ENCODE data around the gene MYOZ1.
"Not testable (repeated sequence)": the region's sequence is repeated elsewhere in the genome, so short reads cannot be mapped to it uniquely, and the experiment has no call there.

Gene MYOZ1

DNA sequence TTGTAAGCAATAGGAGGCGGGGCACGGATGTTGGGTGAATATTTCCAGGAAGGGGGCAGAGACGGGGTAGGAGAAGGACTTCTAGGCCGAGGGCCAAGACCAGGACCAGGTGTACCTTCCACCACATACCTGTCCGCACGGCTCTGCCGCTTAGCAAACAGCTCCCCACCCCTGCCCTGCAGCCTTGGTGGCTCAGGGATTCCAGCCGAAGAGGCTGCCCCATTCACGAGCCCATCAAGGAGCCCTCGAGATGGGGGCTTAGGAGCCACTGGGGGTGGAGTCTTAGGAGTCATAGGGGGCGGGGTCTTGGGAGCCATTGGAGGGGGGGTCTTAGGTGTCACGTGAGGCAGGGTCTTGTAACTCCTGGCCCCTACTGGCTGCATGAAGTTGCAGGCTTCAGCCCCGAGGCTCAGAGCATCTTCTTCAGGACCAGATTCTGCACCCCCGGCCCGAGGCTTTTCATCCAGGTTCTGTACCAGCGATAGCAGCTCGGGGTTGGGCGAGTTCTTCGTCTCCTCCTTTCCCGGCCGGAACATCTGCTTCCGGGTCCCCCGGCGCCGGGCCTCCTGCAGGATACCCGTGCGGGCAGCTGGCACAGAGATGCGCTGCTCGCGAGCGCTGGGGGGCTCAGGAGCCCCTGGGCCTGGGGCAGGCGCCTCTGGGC, 6.1 kb upstream of the MYOZ1 start:
- DNase-seq, result peak; percentile 36

DNA sequence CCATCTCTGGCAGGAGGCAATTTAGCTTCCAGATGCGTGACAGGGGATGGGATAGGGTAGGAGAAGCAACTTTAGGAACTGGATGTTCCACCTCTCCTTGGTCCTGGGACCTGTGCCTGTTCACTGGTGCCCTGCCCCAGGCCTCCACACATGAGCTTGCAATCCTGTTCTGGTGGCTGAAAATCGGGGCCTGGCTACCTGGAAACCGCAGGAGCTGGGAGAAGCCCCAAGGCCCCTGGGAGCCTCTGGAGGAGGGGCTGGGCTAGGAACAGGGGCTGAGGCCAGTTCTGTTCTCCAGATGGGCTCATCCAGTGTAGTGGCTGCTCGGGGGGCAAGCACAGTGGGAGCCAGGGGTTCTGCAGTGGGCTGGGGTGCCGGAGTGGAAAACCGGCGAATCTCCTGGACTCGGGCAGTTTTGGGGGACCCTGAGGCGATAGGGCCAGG, 5.3 kb upstream of the MYOZ1 start:
- no peak for DNase-seq

DNA sequence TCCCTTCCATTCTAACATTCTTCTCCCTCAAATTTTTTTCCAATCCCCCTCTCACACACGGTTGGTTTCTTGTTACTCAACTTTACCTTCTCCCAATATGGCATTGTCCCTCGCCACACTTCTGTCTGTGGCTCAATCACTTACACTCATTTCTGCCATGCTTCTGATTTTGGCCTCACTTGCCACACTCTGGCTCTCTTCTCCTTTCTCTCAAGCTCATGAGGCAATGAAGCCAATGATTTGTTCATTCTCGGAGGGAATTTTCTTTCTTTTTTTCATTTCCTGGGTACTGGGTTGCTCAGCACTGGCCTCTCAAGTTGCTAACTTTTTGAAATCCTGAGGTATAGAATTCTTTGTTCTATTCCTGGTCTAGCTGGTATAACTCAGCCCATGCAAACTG, 4.0 kb upstream of the MYOZ1 start:
- no peak for DNase-seq

DNA sequence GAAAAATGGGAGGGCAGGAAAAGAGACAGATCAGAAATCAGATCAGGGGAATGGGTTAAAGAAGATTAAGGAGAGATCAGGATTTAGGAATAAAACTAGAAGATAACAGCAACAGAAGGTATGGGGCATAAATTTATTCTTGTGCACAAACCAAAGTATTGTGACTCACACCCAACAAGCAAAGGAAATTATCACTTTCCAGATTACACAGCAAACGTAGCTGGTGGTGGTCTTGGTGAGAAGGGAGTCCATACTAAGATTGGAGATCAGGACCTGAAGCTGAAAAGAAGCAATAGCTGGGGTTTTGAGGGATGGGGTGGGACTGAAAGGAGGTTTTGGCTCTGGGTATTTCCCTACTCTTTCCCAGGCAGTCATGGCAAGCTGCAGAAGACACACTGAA, 3.5 kb upstream of the MYOZ1 start:
- no peak for DNase-seq

DNA sequence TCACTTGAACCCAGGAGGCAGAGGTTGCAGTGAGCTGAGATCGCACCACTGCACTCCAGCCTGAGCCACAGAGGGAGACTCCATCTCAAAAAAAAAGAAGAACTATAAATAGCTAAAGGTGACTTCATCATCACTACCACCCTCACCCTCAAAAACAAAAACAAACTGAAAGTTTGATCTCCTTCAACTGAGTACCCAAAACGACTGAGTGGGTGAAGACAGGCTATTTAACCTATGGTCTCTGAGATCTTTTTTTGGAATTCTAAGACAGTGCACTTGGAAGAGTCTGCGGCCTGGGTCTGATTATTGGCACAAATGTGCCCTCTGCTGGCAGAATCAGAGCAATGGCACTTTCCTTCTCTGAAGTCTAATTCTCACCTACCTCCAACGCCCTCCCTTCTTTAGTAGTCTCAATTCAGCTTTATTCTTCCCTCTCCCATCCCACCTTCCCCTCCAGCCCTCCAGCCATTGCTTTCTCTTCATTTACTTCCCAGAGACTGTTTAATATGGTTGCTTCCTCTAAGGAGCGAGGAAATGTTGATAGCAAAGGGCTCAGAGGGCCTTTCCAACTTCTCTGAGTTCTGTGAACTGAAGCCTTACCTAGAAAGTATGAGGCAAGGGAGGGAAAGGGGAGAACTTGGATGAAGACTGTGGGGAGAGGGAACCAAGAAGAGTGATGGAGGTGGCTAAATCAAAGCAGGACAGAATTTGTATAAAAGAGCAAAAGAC, 2.9 kb upstream of the MYOZ1 start:
- DNase-seq, result peak; percentile 60

DNA sequence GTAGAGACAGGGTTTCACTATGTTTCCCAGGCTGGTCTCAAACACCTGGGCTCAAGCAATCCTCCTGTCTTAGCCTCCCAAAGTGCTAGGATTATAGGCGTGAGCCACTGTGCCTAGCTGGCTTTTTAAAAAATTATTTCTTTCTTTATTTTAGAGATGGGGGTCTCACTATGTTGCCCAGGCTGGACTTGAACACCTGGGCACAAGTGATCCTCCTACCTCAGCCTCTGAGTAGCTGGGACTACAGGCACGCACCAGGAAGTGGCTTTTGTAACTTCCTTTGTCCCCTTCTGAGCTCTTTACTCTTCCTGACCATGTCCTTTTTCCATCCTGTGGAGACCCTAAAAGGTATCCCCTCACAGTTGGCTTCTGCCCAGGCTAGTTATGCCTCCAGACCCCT, 2.1 kb upstream of the MYOZ1 start:
- DNase-seq, result no peak

DNA sequence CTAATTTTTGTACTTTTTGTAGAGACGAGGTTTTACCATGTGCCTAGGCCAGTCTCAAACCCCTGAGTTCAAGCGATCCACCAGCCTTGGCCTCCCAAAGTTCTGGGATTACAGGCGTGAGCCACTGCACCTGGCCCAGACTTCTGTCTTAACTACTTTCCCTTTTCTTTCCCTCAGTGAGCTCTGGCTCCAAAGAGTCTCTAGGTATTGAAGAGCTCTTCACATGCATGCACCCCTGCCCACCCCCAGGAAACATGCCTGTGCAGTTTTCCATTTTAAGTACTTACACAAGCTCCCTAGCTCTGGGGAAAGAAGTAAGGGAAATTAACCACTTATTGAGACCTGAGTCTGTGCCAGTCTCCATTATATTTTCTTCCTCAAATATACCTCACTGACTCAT, 2.0 kb downstream of the MYOZ1 start:
- DNase-seq, result no peak

DNA sequence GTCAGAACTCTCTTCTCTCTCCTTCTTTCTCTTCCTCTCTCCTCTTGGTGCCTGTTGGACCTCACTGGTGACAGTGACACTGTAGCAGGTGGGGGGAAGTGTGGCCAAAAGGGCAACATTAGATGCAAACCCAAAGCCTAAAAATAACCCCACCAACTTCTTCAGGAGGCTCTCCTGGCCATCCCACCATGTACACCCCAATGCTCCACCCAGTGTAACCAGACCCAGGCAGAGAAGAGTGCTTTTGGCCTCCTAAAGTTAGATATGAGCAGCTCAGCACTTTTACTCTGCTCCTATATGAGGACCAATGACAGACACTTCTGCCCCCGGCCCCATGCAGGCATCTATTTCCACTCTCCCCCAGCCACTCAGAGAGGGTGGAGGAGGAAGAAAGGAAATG, 5.5 kb downstream of the MYOZ1 start:
- no peak for DNase-seq

DNA sequence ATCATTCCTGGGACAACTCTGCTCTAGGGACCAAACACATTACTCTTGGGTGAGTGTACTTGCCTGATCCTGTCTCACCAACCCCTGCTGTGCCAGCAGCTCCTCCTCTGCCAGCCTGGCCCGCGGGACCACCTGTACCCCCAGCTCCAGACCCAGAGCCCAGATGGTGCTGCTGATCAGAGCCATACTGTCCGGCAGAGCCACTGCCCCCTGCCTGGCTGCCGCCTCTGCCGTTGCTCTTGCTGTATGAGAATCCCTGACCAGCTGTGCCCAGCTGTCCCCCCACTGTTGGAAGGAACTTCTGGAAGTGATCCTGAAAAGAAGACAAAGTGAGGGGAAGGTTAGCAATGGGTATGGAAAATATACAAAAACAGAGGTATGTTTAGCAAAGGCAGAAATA, 6.9 kb downstream of the MYOZ1 start:
- no peak for DNase-seq

DNA sequence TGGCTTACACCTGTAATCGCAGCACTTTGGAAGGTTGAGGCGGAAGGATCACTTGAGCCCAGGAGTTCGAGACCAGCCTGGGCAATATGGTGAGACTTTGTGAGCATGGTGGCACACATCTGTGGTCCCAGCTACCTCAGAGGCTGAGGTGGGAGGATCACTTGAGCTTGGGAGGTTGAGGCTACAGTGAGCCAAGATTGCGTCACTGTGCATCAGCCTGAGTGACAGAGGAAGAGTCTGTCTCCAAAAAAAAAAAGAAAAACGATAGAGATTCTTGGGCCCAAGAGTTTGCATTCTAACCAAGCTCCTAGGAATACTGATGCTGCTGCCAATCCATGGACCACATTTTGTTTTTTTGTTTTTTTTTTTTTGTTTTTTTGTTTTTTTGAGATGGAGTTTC, 12.1 kb downstream of the MYOZ1 start:
- DNase-seq, result no peak

DNA sequence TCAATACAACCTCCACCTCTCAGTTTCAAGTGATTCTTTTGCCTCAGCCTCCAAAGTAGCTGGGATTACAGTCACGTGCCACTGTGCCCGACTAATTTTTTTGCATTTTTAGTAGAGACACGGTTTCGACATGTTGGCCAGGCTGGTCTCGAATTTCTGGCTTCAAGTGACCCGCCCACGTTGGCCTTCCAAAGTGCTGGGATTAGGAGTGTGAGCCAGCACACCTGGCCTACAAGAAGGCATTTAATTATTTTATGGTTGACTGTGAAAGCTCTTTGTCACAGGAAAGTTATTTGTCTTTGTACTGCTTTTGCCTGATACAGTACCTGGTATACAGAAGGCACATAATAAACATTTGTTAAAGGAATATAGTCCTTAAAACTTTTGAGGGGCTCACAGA, 12.9 kb downstream of the MYOZ1 start:
- DNase-seq, result no peak

DNA sequence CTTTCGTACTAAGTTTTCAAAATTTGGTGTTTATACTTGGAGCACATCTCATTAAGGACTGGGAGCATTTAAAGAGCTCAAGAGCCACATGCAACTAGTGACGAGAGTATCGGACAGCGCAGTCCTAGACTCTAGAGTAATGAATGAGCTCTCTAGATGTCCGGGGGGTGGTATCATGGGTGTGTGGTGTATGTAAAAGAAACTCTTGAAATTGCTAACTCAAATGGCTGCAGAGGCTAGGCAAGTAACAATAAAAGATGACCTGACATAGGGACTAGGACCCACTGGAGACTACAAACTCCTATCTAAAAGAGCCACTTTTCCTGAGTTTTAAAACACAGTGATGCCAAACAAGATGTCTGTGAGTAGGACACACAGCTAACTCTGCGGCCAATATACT, 14.0 kb downstream of the MYOZ1 start:
- no peak for DNase-seq

DNA sequence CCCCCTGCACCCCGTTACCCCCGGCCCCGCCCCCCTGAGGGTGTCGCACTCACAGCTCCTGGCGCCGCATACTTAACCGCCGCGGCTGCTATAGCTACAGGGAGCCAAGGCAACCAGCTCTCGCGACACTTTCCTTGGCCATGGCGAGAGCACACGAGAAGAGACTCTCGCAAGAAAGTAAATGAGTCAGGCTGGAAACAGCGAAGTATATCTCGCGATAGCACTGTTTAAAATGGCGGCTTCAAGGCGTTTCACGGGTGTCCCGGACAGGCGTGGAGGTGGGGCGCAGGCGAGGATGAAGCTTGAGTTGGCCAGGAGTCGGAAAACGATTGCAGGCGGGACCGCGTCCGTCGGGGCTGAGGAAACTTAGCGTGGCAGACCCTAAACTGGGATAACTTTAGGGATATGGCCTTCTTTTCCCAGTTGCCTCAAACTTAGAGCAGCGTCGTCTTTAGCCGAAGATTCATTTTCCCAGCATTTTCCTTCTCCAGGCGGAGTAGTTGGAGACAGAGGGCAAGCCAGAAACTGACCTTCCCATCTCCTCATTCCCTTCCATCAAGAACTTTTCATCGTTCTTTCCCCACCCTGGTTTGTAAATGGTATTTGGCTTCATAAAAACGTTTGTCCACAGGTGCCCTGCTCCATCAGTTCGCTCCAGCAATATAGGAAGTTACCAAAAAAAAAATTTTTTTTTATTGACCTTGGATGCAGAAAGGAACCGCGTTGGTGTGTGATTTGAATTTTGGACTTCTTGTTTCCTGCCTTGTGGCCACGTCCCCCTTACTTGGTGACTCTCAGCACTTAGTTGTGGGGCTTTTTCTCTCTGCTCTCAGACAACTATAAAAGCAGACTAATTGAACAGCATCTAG, 15.2 kb downstream of the MYOZ1 start:
- peak; percentile 93 for DNase-seq

DNA sequence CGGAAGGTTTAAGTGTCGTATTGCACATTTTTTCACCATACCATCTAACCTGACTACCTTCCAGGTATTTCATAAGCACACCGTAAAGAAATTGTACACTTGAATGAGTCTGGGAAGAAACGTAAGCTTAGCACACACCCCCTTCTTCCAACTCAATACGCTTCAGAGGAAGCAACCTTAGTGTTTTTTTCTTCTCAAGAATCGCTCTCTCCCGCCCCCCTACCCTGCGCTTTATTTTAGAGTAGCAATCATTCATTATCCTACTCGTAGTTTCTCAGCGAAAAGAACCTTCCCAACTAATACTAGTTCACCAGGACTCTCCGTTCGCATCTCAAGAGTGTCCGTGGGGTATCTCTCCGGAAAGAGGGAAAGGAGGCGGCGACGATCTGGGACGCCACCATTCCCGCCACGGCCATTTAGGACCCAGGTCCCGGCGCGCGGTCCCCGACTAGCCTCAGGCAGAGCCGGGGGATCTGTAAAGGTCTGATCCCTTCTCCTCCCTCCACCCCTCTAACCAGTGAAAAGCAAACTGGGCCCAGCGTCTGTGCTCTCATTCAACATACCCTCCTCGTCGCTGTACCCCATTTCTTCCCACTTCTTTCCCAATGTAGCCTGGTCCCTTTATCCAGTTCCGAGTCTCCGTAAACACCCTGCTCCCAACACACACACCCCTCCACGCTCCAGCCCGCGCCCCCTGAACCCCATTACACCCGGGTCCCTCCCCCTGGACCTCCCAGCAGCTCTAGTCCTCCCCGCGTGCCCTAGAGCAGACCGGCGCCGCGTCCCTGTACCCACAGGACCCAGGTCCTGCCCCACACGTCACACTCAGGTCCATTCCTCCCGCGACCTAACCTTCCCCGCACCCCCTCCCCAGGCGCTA, 16.0 kb downstream of the MYOZ1 start:
- DNase-seq, result no peak

DNA sequence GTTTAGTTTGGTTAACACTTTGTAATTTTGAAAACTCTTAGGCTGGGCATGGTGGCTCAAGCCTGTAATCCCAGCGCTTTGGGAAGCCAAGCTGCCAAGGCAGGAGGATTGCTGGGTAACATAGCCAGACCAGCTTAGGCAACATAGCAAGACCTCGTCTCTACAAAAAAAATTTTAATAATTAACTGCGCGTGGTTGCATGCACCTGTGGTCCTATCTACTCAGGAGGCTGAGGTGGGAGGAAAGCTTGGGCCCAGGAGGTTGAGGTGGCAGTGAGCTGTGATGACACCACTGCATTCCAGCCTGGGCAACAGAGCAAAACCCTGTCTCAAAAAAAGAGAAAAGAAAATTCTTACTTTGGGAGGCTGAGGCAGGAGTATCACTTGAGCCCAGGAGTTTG, 18.2 kb downstream of the MYOZ1 start:
- no peak for DNase-seq

DNA sequence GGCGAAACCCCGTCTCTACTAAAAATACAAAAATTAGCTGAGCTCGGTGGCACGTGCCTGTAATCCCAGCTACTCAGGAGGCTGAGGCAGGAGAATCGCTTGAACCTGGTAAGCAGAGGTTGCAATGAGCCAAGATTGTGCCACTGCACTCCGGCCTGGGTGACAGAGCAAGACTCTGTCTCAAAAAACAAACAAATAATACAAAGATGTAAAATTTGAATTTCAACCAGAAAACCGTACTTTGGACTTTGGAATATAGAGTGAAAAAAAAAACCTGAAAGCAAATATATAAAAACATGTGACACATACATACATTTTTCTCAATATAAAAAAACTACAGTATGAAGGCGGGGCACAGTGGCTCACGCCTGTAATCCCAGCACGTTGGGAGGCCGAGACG, 20.3 kb downstream of the MYOZ1 start:
- not testable (repeated sequence) for DNase-seq

DNA sequence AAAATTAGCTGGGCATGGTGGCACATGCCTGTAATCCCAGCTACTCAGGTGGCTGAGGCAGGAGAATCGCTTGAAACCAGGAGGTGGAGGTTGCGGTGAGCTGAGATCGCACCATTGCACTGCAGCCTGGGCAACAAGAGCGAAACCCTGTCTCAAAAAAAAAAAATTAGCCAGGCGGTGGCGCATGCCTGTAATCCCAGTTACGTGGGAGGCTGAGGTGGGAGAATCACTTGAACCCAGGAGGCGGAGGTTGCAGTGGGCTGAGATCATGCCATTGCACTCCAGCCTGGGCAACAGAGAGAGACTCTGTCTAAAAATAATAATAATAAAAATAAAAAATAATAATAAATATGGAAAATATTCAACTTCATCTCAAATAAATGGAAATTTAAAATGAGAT, 24.1 kb downstream of the MYOZ1 start:
- DNase-seq, result not testable (repeated sequence)

DNA sequence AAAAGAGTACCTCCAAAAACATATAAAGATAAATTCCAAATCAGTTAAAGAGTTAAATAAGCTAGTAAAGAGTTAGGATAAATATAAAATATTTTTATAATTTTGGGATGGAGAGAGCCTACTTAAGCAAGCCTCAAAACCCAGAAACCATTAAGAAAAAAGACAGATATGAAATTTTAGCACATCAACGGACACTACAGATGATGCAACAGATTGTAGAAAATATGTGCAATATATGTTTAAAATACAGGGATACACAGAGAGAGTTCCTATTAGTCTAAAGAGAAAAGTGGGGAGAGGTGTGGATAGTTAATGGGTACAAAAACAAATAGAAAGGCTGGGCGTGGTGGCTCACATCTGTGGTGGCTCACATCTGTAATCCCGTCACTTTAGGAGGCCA, 26.6 kb downstream of the MYOZ1 start:
- DNase-seq, result no peak

DNA sequence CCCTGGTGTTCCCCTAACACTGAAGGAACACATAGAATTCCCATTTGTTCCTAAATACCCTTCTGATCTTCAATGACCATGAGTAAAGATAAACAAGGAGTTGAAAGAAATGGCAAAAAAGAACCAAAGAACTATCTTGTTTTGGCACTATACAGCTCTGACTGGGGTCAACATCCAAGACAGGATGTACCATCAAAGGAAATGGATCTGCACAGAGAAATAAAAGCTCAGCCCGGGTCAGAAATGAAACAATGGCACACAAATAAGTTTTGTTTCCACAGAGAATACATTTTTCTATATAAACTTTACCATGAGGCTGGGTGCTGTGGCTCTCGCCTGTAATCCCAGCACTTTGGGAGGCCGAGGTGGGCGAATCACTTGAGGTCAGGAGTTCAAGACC, 32.2 kb downstream of the MYOZ1 start:
- no peak for DNase-seq

DNA sequence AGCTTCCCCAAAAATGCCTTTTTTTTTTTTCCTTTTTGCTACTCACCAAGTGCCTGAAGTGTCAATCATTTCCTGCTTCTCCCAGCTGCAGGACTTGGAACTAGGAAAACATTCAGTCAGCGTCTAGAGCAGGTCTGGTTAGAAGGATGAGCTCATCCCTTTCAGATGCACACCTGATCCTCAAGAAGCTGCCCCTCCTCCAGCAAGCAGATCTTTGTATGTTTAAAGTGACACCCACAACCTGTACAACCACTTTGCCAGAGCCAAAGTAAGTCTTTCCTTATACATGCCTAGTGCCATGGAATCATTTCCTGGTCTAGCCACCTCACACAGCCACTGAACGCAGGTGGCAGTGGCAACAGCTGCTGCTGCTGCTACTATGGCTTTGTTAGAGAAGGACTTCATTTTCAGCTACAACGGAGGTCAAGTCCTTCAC, 39.8 kb downstream of the MYOZ1 start:
- no peak for DNase-seq

DNA sequence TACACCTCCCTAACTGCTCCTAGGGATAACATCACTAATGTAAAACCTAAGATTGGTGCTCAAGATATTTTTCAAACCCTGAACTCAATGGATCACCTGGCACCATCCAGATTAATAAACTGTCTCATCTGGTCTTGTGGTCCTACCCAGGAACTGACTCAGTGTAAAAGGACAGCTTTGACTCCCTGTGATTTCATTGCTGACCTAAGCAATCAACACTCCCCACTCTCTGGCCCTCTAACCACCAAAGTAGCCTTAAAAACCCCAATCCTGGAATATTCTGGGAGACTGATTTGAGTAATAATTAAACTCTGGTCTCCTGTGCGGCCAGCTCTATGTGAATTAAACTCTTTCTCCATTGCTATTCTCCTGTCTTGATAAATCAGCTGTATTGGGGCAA, 43.9 kb downstream of the MYOZ1 start:
- DNase-seq, result no peak

DNA sequence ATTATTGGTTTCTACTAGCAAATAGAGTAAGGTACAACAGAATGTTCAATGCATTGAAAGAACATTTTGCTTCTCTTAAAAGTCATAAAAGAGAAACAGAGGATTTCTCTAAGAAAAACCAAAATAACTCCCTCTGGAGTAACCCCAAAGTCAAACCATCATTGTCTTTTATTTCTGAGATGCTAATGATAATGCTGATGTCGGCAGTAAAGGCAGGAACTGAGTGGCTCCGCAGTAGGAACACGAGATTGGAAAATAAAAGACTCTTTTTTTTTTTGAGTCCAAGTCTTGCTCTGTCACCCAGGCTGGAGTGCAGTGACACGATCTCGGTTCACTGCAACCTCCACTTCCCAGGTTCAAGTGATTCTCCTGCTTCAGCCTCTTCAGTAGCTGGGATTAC, 47.5 kb downstream of the MYOZ1 start:
- DNase-seq, result no peak

DNA sequence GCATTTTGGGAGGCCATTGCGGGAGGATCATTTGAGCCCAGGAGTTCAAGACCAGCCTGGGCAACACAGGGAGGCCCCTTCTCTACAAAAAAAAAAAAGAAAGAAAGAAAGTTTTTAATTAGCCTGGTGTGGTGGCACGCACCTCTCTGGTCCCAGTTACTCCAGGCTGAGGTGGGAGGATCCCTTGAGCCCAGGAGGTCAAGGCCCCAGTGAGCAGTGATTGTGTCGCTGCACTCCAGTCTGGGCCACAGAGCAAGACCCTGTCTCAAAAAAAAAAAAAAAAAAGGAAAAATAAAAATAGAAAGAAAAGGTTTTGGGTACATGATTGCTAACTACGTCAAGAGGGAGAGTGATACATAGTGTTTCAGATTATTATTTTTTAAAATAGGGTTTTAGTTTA, 48.2 kb downstream of the MYOZ1 start:
- DNase-seq, result no peak
